Esophagus squamous epithelium (tissue), 4 donors: ENCODE results near the gene FOXB1.

ENCODE experiments used
- POLR2A ChIP-seq, 4 donors: fragments of 450-650 bp; IDR thresholded peaks; one replicate each; pipeline ENCODE4 v1.6.1; 2017; ENCODE audit warnings: antibody characterized with exemption in 4 of 4, mild to moderate bottlenecking in 4 of 4, moderate library complexity in 3 of 4
- TF ChIP-seq, protein P1 (sequence below), 6 experiments: fragments of 450-650 bp in 4 of 6; fragments of 200-600 bp in 2 of 6; sonication (generic) in 2 of 6; IDR thresholded peaks; one replicate each; pipeline ENCODE4 v1.5.1; 2016 to 2019; ENCODE audit warnings: antibody characterized with exemption in 6 of 6, mild to moderate bottlenecking in 4 of 6, moderate library complexity in 4 of 6

DNA sequence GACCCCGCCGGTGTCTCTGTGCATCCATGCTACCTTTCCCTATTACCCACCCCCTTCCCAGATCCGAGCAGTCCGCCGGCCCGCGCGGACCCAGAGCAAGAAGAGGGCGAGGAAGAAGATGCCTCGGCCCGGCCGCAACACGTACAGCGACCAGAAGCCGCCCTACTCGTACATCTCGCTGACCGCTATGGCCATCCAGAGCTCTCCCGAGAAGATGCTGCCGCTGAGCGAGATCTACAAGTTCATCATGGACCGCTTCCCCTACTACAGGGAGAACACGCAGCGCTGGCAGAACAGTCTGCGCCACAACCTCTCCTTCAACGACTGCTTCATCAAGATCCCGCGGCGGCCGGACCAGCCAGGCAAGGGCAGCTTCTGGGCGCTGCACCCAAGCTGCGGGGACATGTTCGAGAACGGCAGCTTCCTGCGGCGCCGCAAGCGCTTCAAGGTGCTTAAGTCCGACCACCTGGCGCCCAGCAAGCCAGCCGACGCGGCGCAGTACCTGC lies 788 bp downstream of the FOXB1 start:
- no peak for TF ChIP-seq POLR2A (IDR thresholded peaks at IDR 0.05)
- TF ChIP-seq, protein P1, sequence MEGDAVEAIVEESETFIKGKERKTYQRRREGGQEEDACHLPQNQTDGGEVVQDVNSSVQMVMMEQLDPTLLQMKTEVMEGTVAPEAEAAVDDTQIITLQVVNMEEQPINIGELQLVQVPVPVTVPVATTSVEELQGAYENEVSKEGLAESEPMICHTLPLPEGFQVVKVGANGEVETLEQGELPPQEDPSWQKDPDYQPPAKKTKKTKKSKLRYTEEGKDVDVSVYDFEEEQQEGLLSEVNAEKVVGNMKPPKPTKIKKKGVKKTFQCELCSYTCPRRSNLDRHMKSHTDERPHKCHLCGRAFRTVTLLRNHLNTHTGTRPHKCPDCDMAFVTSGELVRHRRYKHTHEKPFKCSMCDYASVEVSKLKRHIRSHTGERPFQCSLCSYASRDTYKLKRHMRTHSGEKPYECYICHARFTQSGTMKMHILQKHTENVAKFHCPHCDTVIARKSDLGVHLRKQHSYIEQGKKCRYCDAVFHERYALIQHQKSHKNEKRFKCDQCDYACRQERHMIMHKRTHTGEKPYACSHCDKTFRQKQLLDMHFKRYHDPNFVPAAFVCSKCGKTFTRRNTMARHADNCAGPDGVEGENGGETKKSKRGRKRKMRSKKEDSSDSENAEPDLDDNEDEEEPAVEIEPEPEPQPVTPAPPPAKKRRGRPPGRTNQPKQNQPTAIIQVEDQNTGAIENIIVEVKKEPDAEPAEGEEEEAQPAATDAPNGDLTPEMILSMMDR (IDR thresholded peaks at IDR 0.05) = no peak
